HepG2 (cell line): Measurements from ENCODE around the gene PC. TPM values are rescaled to one million over a fixed set of nuclear protein-coding genes. Genes with fewer than 3 reads are reported as not detected.

Source experiments
- AGO1 ChIP-seq: fragments of 200-400 bp; formaldehyde crosslinking; IDR thresholded peaks from 2 replicates; pipeline ENCODE4 v1.6.1; 2017; ENCODE audit warnings: mild to moderate bottlenecking, low read depth, low read length, moderate library complexity; ENCODE audit not compliant: poor library complexity, severe bottlenecking
- CBFB ChIP-seq: sonication (generic); formaldehyde crosslinking; IDR thresholded peaks from 2 replicates; pipeline ENCODE4 v1.4.0; 2020; ENCODE audit warnings: missing genetic modification reagents
- CEBPG ChIP-seq: IDR thresholded peaks from 2 replicates; pipeline ENCODE4 v1.6.1; 2016
- HOXA5 ChIP-seq: sonication (generic); formaldehyde crosslinking; IDR thresholded peaks from 2 replicates; pipeline ENCODE4 v1.4.0; 2020; ENCODE audit warnings: missing genetic modification reagents
- SMAD9 ChIP-seq: sonication (generic); formaldehyde crosslinking; IDR thresholded peaks from 2 replicates; pipeline ENCODE4 v1.5.1; 2020; ENCODE audit warnings: mild to moderate bottlenecking, missing genetic modification reagents
- SMYD3 ChIP-seq: sonication (generic); formaldehyde crosslinking; IDR thresholded peaks from 2 replicates; pipeline ENCODE4 v1.8.1; 2023; ENCODE audit warnings: mild to moderate bottlenecking, missing genetic modification reagents
- SOX13 ChIP-seq, 3 experiments: fragments of 450-650 bp in 1 of 3; sonication (generic) in 1 of 3; formaldehyde crosslinking in 1 of 3; IDR thresholded peaks in 2 of 3; conservative IDR thresholded peaks in 1 of 3; 2 replicates each; pipeline versions ENCODE4 v1.5.0 to v1.6.1; 2016 to 2020; ENCODE audit warnings: antibody characterized with exemption in 1 of 3, mild to moderate bottlenecking in 1 of 3, missing compliant biosample characterization in 1 of 3, missing genetic modification reagents in 1 of 3, moderate library complexity in 1 of 3
- TFE3 ChIP-seq: IDR thresholded peaks from 2 replicates; pipeline ENCODE4 v1.6.1; 2016
- TGIF2 ChIP-seq: IDR thresholded peaks from 2 replicates; pipeline ENCODE4 v1.6.1; 2016; ENCODE audit warnings: control low read depth, missing compliant biosample characterization
- ZNF142 ChIP-seq: sonication (generic); formaldehyde crosslinking; IDR thresholded peaks from 2 replicates; pipeline ENCODE4 v1.4.0; 2020; ENCODE audit warnings: missing genetic modification reagents
- ZNF576 ChIP-seq: sonication (generic); formaldehyde crosslinking; IDR thresholded peaks from 2 replicates; pipeline ENCODE4 v1.4.0; 2020; ENCODE audit warnings: mild to moderate bottlenecking, missing genetic modification reagents
- ZNF703 ChIP-seq: sonication (generic); formaldehyde crosslinking; IDR thresholded peaks from 2 replicates; pipeline ENCODE4 v1.5.1; 2020; ENCODE audit warnings: missing genetic modification reagents, mild to moderate bottlenecking, moderate library complexity, borderline replicate concordance
- ZNF761 ChIP-seq: sonication (generic); formaldehyde crosslinking; conservative IDR thresholded peaks from 2 replicates; pipeline ENCODE4 v1.4.0; 2020; ENCODE audit warnings: mild to moderate bottlenecking, missing genetic modification reagents
- ZSCAN21 ChIP-seq: sonication (generic); formaldehyde crosslinking; IDR thresholded peaks from 2 replicates; pipeline ENCODE4 v1.8.0; 2022; ENCODE audit warnings: mild to moderate bottlenecking, missing genetic modification reagents, moderate library complexity, borderline replicate concordance
- ZSCAN31 ChIP-seq: sonication (generic); formaldehyde crosslinking; IDR thresholded peaks from 2 replicates; pipeline ENCODE4 v1.5.0; 2020; ENCODE audit warnings: low read depth, mild to moderate bottlenecking, missing genetic modification reagents
- polyA plus RNA-seq, 8 experiments: library from polyadenylated mRNA; depleted of rRNA in 3 of 8; stranded (reverse) in 7 of 8; unstranded in 1 of 8; fragments of >200 nt; fragmentation: Illumina TruSeq in 4 of 8; extraction: Trizol in 4 of 8; gene quantifications; 2 replicates each; pipeline versions ENCODE4 v1.2.1 to v1.2.3, GENCODE V29; 2011 to 2016; ENCODE audit warnings: low read depth in 4 of 8, missing spikeins in 1 of 8, mixed read lengths in 1 of 8; ENCODE audit not compliant: insufficient read depth in 1 of 8
- total RNA-seq, 5 experiments: library from RNA; depleted of rRNA; stranded (reverse); fragments of >200 nt; fragmentation: Illumina TruSeq; extraction: Trizol; gene quantifications; 2 replicates each; pipeline ENCODE4 v1.2.3, GENCODE V29; 2016; ENCODE audit warnings: low read depth in 1 of 5

The PC gene
- total and polyA plus RNA-seq, 2 of the 13 experiments (the other 11 are each of a cell fraction or from before 2014, with no cell fraction given): 29.0 to 39.0 TPM

GRCh38 chr11:66958232-66958955 is at the start of gene PC (continued):
- TF ChIP-seq AGO1: no peak
- TF ChIP-seq ZNF703 (CRISPR knock-in tag): peak; percentile 41; the same call in 1 of the 2 replicates
- peak; percentile 90; the same call in 1 of the 2 replicates for TF ChIP-seq ZSCAN21 (CRISPR knock-in tag)
- TF ChIP-seq TGIF2 (CRISPR knock-in tag): peak; percentile 97
- TF ChIP-seq HOXA5 (CRISPR knock-in tag): no peak
- TF ChIP-seq SMYD3 (CRISPR knock-in tag): peak; percentile 98
- TF ChIP-seq SOX13 (IDR thresholded peaks at IDR 0.05): peak; percentile 86
- TF ChIP-seq SOX13 (CRISPR knock-in tag; conservative IDR thresholded peaks at IDR 0.05 in 1 of 2, IDR thresholded peaks at IDR 0.05 in 1 of 2): peak in 1 of 2 experiments; percentile 45; a peak in 2 of 4 replicates
- TF ChIP-seq CEBPG (CRISPR knock-in tag): peak; percentile 33; the same call in 1 of the 2 replicates
- 0 out of 2 replicates have a peak, but pooled peaks have one; percentile 81 for TF ChIP-seq ZNF576 (CRISPR knock-in tag)
- TF ChIP-seq SMAD9 (CRISPR knock-in tag): peak; percentile 92; the same call in 1 of the 2 replicates
- TF ChIP-seq TFE3 (CRISPR knock-in tag): peak; percentile 77; the same call in 1 of the 2 replicates
- TF ChIP-seq CBFB: peak; percentile 80
- peak; percentile 90 for TF ChIP-seq ZSCAN31
- peak; percentile 94; the same call in 1 of the 2 replicates for TF ChIP-seq ZNF761 (CRISPR knock-in tag)
- no peak for TF ChIP-seq ZNF142
